GM21381 (cell line): ENCODE measurements around the gene OPA1.
A peak's percentile ranks its signal among the peaks of the same experiment; 100 is the strongest.

Source experiments
- ATAC-seq: cut with Tn5 transposase; IDR thresholded peaks from one replicate; pipeline ENCODE4 v1.9.1; 2021; ENCODE audit warnings: mild to moderate bottlenecking, moderate library complexity; ENCODE audit not compliant: unreplicated experiment

OPA1 gene

GRCh38 chr3:193732391-193732790 is 139.4 kb downstream of the OPA1 start:
- ATAC-seq: no peak

- no peak for ATAC-seq
Observed at GRCh38 chr3:193732827-193733226, 139.8 kb downstream of the OPA1 start.

- no peak for ATAC-seq
Observed at GRCh38 chr3:193734737-193735366, 141.8 kb downstream of the OPA1 start.

GRCh38 chr3:193735850-193736249 is 142.8 kb downstream of the OPA1 start:
- ATAC-seq: no peak

- ATAC-seq: no peak
Observed at GRCh38 chr3:193736616-193737015, 143.6 kb downstream of the OPA1 start.

- ATAC-seq: no peak
Observed at GRCh38 chr3:193737191-193737751, 144.3 kb downstream of the OPA1 start.

- peak; percentile 52 for ATAC-seq
Observed at GRCh38 chr3:193742628-193743027, 149.6 kb downstream of the OPA1 start.

GRCh38 chr3:193743702-193744047 is 150.7 kb downstream of the OPA1 start:
- ATAC-seq: peak; percentile 67

GRCh38 chr3:193744048-193744821 is 151.2 kb downstream of the OPA1 start:
- peak; percentile 13 for ATAC-seq

GRCh38 chr3:193744822-193745684 is 152.0 kb downstream of the OPA1 start:
- ATAC-seq: no peak

- no peak for ATAC-seq
Observed at GRCh38 chr3:193746832-193747231, 153.8 kb downstream of the OPA1 start.
